ENCODE data around the gene ABCG8.

ABCG8 gene

DNA sequence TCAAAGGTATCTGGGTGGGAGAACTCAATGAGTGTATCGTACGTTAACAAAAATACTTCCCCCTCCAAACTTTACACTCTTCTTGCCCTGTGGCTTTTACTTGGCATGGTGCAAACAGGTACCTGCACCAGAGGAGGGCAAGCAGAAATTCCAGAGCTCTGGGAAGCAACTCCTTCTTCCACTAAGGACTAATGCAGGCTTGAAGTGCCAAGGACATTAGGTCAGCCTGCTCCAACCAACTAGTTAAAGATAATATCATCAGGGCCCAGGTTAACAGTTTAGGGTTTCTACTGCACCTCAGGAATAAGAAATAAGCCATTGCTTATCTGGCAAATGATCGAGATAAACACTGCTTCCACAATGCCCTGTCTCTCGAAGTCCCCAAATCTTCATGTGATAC, 86.7 kb downstream of the ABCG8 start:
- DNase-seq (ENCODE audit: low read depth) = no peak

DNA sequence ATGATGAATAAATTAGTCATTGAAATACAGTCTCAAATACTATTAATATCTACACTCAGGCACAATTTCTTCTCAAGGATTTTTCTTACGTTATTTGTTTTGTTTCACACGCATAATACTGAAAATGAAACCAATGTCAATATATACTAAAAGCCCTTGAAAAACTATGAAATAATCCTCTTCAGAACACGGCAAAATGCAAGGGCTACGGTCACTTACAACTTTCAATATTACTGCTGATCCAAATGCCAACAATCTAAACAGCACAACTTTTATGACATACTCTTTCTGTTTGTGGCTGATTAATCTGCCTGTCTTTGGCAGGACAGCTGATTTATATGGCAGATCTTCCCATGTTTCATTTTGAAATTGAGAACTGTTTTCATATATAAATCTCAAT, 88.7 kb downstream of the ABCG8 start:
- no peak for DNase-seq (ENCODE audit: low read depth)

DNA sequence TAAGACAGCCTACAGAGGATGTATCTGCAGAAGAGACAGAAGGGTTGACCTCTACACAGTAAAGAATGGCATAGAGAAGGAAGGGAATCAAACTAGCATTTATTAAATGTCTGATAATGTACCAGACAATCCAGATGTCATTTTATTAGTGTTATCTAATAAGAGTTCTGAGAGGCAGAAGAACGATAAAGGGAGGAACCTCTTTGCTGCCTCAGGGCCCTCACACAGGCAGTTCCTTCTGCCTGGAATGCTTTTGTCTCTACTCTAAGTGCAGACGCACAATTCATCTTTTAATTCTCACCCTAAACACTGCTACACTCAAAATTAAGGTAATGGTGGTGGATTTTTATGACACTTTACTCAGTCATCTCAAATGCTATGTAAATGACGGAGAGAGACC, 92.5 kb downstream of the ABCG8 start:
- no peak for DNase-seq (ENCODE audit: low read depth)
